Spleen (tissue), 11 donors: ENCODE measurements around the gene TBR1. TPM values are rescaled to one million over a fixed set of nuclear protein-coding genes. Genes with fewer than 3 reads are reported as not detected.

Source experiments
- DNase-seq: peaks from one replicate; pipeline ENCODE4 v3.0.0-alpha.2; 2020
- H3K27ac ChIP-seq, 8 donors: fragments of 200-600 bp; sonication (generic) in 7 of 8; 1 replicate in 4 of 8; 2 replicates in 4 of 8; pipeline versions ENCODE4 v1.5.0 to v1.8.0; 2016 to 2021; ENCODE audit warnings: inconsistent platforms in 4 of 8, mild to moderate bottlenecking in 4 of 8, moderate library complexity in 1 of 8
- H3K27me3 ChIP-seq, 7 donors: fragments of 200-600 bp; sonication (generic) in 6 of 7; replicated peaks in 1 of 7; 1 replicate in 4 of 7; 2 replicates in 3 of 7; pipeline versions ENCODE4 v1.5.0 to v1.8.0; 2016 to 2021; ENCODE audit warnings: inconsistent platforms in 3 of 7, mild to moderate bottlenecking in 1 of 7
- H3K36me3 ChIP-seq, 6 donors: fragments of 200-600 bp; sonication (generic) in 5 of 6; 1 replicate in 4 of 6; 2 replicates in 2 of 6; pipeline versions ENCODE4 v1.5.0 to v1.8.0; 2016 to 2021; ENCODE audit warnings: inconsistent platforms in 2 of 6
- H3K4me1 ChIP-seq, 6 donors: fragments of 200-600 bp; sonication (generic) in 5 of 6; 1 replicate in 3 of 6; 2 replicates in 3 of 6; pipeline versions ENCODE4 v1.5.0 to v1.8.0; 2016 to 2021; ENCODE audit warnings: inconsistent platforms in 3 of 6
- H3K4me3 ChIP-seq, 8 donors: fragments of 200-600 bp; sonication (generic) in 7 of 8; 1 replicate in 4 of 8; 2 replicates in 4 of 8; pipeline versions ENCODE4 v1.5.0 to v1.8.0; 2016 to 2021; ENCODE audit warnings: inconsistent platforms in 4 of 8, mild to moderate bottlenecking in 4 of 8, moderate library complexity in 2 of 8
- H3K9me3 ChIP-seq, 8 donors: fragments of 200-600 bp; sonication (generic) in 7 of 8; 1 replicate in 4 of 8; 2 replicates in 4 of 8; pipeline versions ENCODE4 v1.5.0 to v1.8.0; 2016 to 2021; ENCODE audit warnings: inconsistent platforms in 4 of 8
- POLR2A ChIP-seq, 3 donors: fragments of 450-650 bp; IDR thresholded peaks; one replicate each; pipeline ENCODE4 v1.5.1; 2017; ENCODE audit warnings: antibody characterized with exemption in 3 of 3, mild to moderate bottlenecking in 1 of 3
- POLR2AphosphoS5 ChIP-seq, 3 donors: sonication (generic); formaldehyde crosslinking; IDR thresholded peaks; one replicate each; pipeline ENCODE4 v1.5.1; 2017; ENCODE audit warnings: antibody characterized with exemption in 3 of 3
- WGBS, 5 donors: extraction: QIAGEN DNeasy Blood & Tissue Kit in 3 of 5; methylation state at CpG; one replicate each; pipeline versions ENCODE4 v1.1.5 to v1.1.7; 2013 to 2018; 5-methylcytosine and 5-hydroxymethylcytosine counted together
- intact Hi-C: fragments of 100-400 bp; cut with DNase I; formaldehyde crosslinking; loops from one replicate; pipeline ENCODE4 v1.15.0; 2023; ENCODE audit warnings: low total_unique reads
- polyA plus RNA-seq, 3 donors: library from polyadenylated mRNA; stranded (reverse); fragments of 200-250 nt; gene quantifications; one replicate each; pipeline ENCODE4 v1.2.1, GENCODE V29; 2013
- total RNA-seq, 7 donors: library from RNA; depleted of rRNA in 3 of 7; stranded (reverse); fragments of >200 nt in 3 of 7; fragmentation: NEBNext Ultra II Directional in 4 of 7; extraction: Animal tissue kit (Norgen Biotek cat#: 25700) in 4 of 7; gene quantifications; one replicate each; pipeline versions ENCODE4 v1.1.0 to v1.2.1, GENCODE V29; 2016 to 2021
- TF ChIP-seq, protein P1 (sequence below), 11 experiments: fragments of 200-600 bp in 7 of 11; fragments of 450-650 bp in 4 of 11; sonication (generic) in 4 of 11; IDR thresholded peaks in 8 of 11; conservative IDR thresholded peaks in 3 of 11; 1 replicate in 7 of 11; 2 replicates in 4 of 11; pipeline versions ENCODE4 v1.4.0 to v1.8.0; 2016 to 2021; ENCODE audit warnings: antibody characterized with exemption in 11 of 11, inconsistent platforms in 4 of 11, mild to moderate bottlenecking in 1 of 11
- donor health status: healthy with polysubstance abuse.
- donor health status: DM: no; HTN: no; CAD: no; lungs with moderate emphysema.
- donor health status: DM: no; HTN: no; CAD: no.
- donor health status: Bipolar disorder and iron deficiency.
- donor health status: healthy.
- donor health status: DM: no; HTN: no; CAD: no.
- donor health status: DM: yes; HTN: yes; CAD: no.

The TBR1 gene
- total and polyA plus RNA-seq, 10 donors, result 0.03 to 0.17 TPM; not detected in 8

- Histone ChIP-seq H3K4me3 (peak overlapping the region in 6 of 8 donors; percentile 19 to 65 (median 32)), H3K4me1 (peaks cover 0 to 66% (median 41%) of the 10 kb centered on the region in 6 donors), H3K36me3 (no peaks in the 10 kb centered on the region), H3K27ac (no peak overlapping the region), H3K9me3 (no peaks in the 10 kb centered on the region), H3K27me3 (peaks cover 13 to 100% (median 100%) of the 10 kb centered on the region in 7 donors)
- TF ChIP-seq, protein P1, sequence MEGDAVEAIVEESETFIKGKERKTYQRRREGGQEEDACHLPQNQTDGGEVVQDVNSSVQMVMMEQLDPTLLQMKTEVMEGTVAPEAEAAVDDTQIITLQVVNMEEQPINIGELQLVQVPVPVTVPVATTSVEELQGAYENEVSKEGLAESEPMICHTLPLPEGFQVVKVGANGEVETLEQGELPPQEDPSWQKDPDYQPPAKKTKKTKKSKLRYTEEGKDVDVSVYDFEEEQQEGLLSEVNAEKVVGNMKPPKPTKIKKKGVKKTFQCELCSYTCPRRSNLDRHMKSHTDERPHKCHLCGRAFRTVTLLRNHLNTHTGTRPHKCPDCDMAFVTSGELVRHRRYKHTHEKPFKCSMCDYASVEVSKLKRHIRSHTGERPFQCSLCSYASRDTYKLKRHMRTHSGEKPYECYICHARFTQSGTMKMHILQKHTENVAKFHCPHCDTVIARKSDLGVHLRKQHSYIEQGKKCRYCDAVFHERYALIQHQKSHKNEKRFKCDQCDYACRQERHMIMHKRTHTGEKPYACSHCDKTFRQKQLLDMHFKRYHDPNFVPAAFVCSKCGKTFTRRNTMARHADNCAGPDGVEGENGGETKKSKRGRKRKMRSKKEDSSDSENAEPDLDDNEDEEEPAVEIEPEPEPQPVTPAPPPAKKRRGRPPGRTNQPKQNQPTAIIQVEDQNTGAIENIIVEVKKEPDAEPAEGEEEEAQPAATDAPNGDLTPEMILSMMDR (IDR thresholded peaks at IDR 0.05 in 8 of 11, conservative IDR thresholded peaks at IDR 0.05 in 3 of 11), result no peak
- TF ChIP-seq POLR2AphosphoS5 (IDR thresholded peaks at IDR 0.05) (no peak), POLR2A (IDR thresholded peaks at IDR 0.05) (no peak)
- intact Hi-C loops, result no loop called here
- WGBS, 5 donors, result 9 to 25% (median 16%) methylated on average over 7 to 11 of the region's 11 CpGs
- no peak for DNase-seq
These were observed 6.8 kb downstream of the TBR1 start for GRCh38 chr2:161422816-161423403.

- intact Hi-C loops, result no loop called here
- no peak for DNase-seq
- Histone ChIP-seq H3K27me3 (peaks cover 17 to 100% (median 100%) of the 10 kb centered on the region in 7 donors), H3K36me3 (no peaks in the 10 kb centered on the region), H3K9me3 (no peaks in the 10 kb centered on the region), H3K4me3 (peak overlapping the region in 7 of 8 donors; percentile 19 to 65 (median 29)), H3K27ac (no peak overlapping the region), H3K4me1 (peaks cover 0 to 60% (median 35%) of the 10 kb centered on the region in 6 donors)
- WGBS, 5 donors, result 2 to 7% (median 5%) methylated on average over 58 to 125 of the region's 125 CpGs
- TF ChIP-seq POLR2AphosphoS5 (IDR thresholded peaks at IDR 0.05), result peak in 1 of 3 donors; percentile 34
- TF ChIP-seq, protein P1 (IDR thresholded peaks at IDR 0.05 in 8 of 11, conservative IDR thresholded peaks at IDR 0.05 in 3 of 11), result no peak
These were observed 7.6 kb downstream of the TBR1 start for GRCh38 chr2:161423421-161424393.

GRCh38 chr2:161424394-161424769, 8.3 kb downstream of the TBR1 start:
- intact Hi-C loops, result no loop called here
- no peak for DNase-seq
- peak overlapping the region in 3 of 8 donors; percentile 29 to 65 (median 37) for H3K4me3 ChIP-seq
- WGBS, 5 donors, result 8 to 13% (median 12%) methylated on average over 9 of the region's 9 CpGs
- H3K9me3 ChIP-seq, result no peaks in the 10 kb centered on the region
- peaks cover 0 to 54% (median 30%) of the 10 kb centered on the region in 6 donors for H3K4me1 ChIP-seq
- H3K27me3 ChIP-seq, result peaks cover 17 to 100% (median 99%) of the 10 kb centered on the region in 7 donors
- no peak overlapping the region for H3K27ac ChIP-seq
- TF ChIP-seq, protein P1 (IDR thresholded peaks at IDR 0.05 in 8 of 11, conservative IDR thresholded peaks at IDR 0.05 in 3 of 11), result no peak
- TF ChIP-seq POLR2A (IDR thresholded peaks at IDR 0.05) (no peak), POLR2AphosphoS5 (IDR thresholded peaks at IDR 0.05) (no peak)
- no peaks in the 10 kb centered on the region for H3K36me3 ChIP-seq
